ENCODE measurements around the gene WTIP.

The WTIP gene

DNA sequence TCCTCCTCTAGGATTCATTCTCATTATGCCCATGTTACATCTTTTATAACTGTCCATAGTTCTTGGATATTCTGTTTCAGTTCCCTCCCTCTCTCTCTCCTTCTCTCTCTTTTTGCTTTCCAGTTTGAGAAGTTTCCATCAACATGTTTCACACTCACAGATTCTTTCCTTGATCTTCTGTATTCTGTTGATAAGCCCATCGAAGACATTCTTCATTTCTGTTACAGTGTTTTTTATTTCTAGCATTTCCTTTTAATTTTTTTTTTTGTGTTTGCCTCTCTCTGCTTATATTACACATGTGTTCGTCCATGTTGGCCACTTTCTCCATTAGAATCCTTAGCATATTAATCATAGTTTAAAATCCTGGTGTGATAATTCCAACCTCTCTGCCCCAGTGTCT, 68.3 kb downstream of the WTIP start:
- no peak overlapping the region for H3K9ac ChIP-seq (ENCODE audit: low read length)
- H2AFZ ChIP-seq (ENCODE audit: low read length), result no peak overlapping the region
- H3K9me3 ChIP-seq (ENCODE audit: low read length), result no peaks in the 10 kb centered on the region; the same call in 1 of the 2 replicates
- H3F3A ChIP-seq (ENCODE audit: insufficient read depth, low read length), result no peaks in the 10 kb centered on the region
- no peak overlapping the region for H3K27ac ChIP-seq (ENCODE audit: low read depth, low read length, poor library complexity, severe bottlenecking)
- TF ChIP-seq CTCF (IDR thresholded peaks at IDR 0.05; ENCODE audit: low read length), result no peak
- no peak for TF ChIP-seq EZH2 (IDR thresholded peaks at IDR 0.05; ENCODE audit: borderline replicate concordance, low read length)
- H3K4me1 ChIP-seq (ENCODE audit: insufficient read depth, low read length, severe bottlenecking), result no peaks in the 10 kb centered on the region
- H3K79me2 ChIP-seq (ENCODE audit: insufficient read depth, low read length), result no peaks in the 10 kb centered on the region
- H3K36me3 ChIP-seq (ENCODE audit: insufficient read depth, low read length), result no peaks in the 10 kb centered on the region
- no peaks in the 10 kb centered on the region for H4K20me1 ChIP-seq (ENCODE audit: insufficient read depth, low read length)
- no peaks in the 10 kb centered on the region for H3K27me3 ChIP-seq (ENCODE audit: insufficient read depth, low read length)
- H3K9me2 ChIP-seq (ENCODE audit: low read depth, low read length), result no peaks in the 10 kb centered on the region
- H3K4me3 ChIP-seq (ENCODE audit: low read depth, low read length, poor library complexity, severe bottlenecking), result no peak overlapping the region
- no peak overlapping the region for H3K4me2 ChIP-seq (ENCODE audit: low read length)

DNA sequence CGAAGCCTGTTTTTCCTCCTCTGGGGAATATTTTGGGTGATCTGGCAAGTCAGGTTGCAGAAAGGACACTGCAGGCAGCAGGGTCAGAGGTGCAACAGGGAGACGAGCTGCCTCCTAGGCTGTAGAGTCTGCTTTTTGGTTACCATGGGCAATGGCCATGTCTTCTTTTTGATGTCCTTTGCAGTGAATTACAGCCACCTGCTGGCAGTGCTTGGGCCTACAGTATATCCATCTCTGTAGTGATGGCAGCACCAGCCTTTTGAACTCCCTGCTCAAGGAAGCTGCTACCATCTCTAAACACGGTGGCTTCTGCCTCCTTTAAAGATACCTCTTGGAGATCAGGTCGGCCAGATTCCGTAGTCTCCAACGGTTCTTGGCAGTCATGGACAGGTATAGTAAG, 73.9 kb downstream of the WTIP start:
- no peaks in the 10 kb centered on the region for H3K79me2 ChIP-seq (ENCODE audit: insufficient read depth, low read length)
- H3K4me3 ChIP-seq (ENCODE audit: low read depth, low read length, poor library complexity, severe bottlenecking), result no peak overlapping the region
- H3K27me3 ChIP-seq (ENCODE audit: insufficient read depth, low read length), result no peaks in the 10 kb centered on the region
- no peak overlapping the region for H3K4me2 ChIP-seq (ENCODE audit: low read length)
- no peaks in the 10 kb centered on the region for H3K4me1 ChIP-seq (ENCODE audit: insufficient read depth, low read length, severe bottlenecking)
- H3K9me3 ChIP-seq (ENCODE audit: low read length), result no peaks in the 10 kb centered on the region
- H3K27ac ChIP-seq (ENCODE audit: low read depth, low read length, poor library complexity, severe bottlenecking), result no peak overlapping the region
- H3F3A ChIP-seq (ENCODE audit: insufficient read depth, low read length), result no peaks in the 10 kb centered on the region
- no peaks in the 10 kb centered on the region for H3K36me3 ChIP-seq (ENCODE audit: insufficient read depth, low read length)
- no peak overlapping the region for H2AFZ ChIP-seq (ENCODE audit: low read length)
- no peak overlapping the region for H3K9ac ChIP-seq (ENCODE audit: low read length)
- H4K20me1 ChIP-seq (ENCODE audit: insufficient read depth, low read length), result no peaks in the 10 kb centered on the region
- no peaks in the 10 kb centered on the region for H3K9me2 ChIP-seq (ENCODE audit: low read depth, low read length)
- TF ChIP-seq EZH2 (IDR thresholded peaks at IDR 0.05; ENCODE audit: borderline replicate concordance, low read length) (no peak), CTCF (IDR thresholded peaks at IDR 0.05; ENCODE audit: low read length) (peak; percentile 37; the same call in 1 of the 2 replicates)

DNA sequence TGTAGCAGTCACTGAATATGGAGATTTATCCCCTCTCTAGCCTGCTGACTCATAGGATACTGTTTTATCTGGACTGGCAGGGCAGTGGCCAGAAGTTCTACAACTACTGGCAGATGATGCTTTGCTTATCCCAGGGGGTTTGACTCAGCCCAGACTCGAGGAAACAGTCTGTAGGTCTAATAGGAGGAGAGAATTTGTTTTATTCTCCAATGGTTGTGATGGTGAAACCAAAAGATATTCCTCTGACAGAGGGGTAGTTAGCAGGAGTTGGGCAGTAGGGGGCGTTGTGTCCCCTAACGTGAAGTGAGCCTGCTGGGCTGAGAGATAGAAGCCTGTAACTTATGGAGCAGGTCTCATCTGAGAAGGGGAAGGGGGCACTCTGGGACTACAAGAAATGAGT, 74.9 kb downstream of the WTIP start:
- TF ChIP-seq CTCF (IDR thresholded peaks at IDR 0.05; ENCODE audit: low read length) (peak; percentile 69), EZH2 (IDR thresholded peaks at IDR 0.05; ENCODE audit: borderline replicate concordance, low read length) (no peak)
- H3F3A ChIP-seq (ENCODE audit: insufficient read depth, low read length), result no peaks in the 10 kb centered on the region
- H3K27me3 ChIP-seq (ENCODE audit: insufficient read depth, low read length), result no peaks in the 10 kb centered on the region
- H2AFZ ChIP-seq (ENCODE audit: low read length), result no peak overlapping the region
- no peak overlapping the region for H3K9ac ChIP-seq (ENCODE audit: low read length)
- H3K36me3 ChIP-seq (ENCODE audit: insufficient read depth, low read length), result no peaks in the 10 kb centered on the region
- no peak overlapping the region for H3K4me2 ChIP-seq (ENCODE audit: low read length)
- H3K9me3 ChIP-seq (ENCODE audit: low read length), result no peaks in the 10 kb centered on the region
- no peaks in the 10 kb centered on the region for H3K4me1 ChIP-seq (ENCODE audit: insufficient read depth, low read length, severe bottlenecking)
- H3K27ac ChIP-seq (ENCODE audit: low read depth, low read length, poor library complexity, severe bottlenecking), result no peak overlapping the region
- H3K4me3 ChIP-seq (ENCODE audit: low read depth, low read length, poor library complexity, severe bottlenecking), result no peak overlapping the region
- H3K9me2 ChIP-seq (ENCODE audit: low read depth, low read length), result no peaks in the 10 kb centered on the region
- H3K79me2 ChIP-seq (ENCODE audit: insufficient read depth, low read length), result no peaks in the 10 kb centered on the region
- no peaks in the 10 kb centered on the region for H4K20me1 ChIP-seq (ENCODE audit: insufficient read depth, low read length)

Data from OCI-LY1 (cell line).